Caco-2 (cell line): Measurements from ENCODE around the gene PRDM15. TPM values are rescaled to one million over a fixed set of nuclear protein-coding genes. Genes with fewer than 3 reads are reported as not detected.

Experiments
- BruUV-seq: library from RNA; stranded (reverse); fragments of 400-500 nt; replicated peaks from 2 replicates; lab custom pipeline; 2021; lab: Mats Ljungman, UMichigan
- CTCF ChIA-PET: fragments of 300-600 bp; sonication (Branson Sonifier 250); formaldehyde crosslinking; loops from one replicate; lab custom pipeline; 2022; ENCODE audit warnings: antibody characterized with exemption; lab: Charles Lee
- POLR2A ChIA-PET: fragments of 300-600 bp; sonication (Branson Sonifier 250); formaldehyde crosslinking; loops from one replicate; lab custom pipeline; 2022; ENCODE audit warnings: antibody characterized with exemption; lab: Charles Lee
- DNase-seq, 2 experiments: peaks; one replicate each; pipeline versions ENCODE4 v3.0.0 to v3.0.0-alpha.2; 2020 to 2022
- H3K27me3 ChIP-seq: replicated peaks from 2 replicates; pipeline ENCODE4 v1.6.0; 2011; ENCODE audit warnings: low read length; ENCODE audit not compliant: control insufficient read depth, insufficient read depth
- H3K36me3 ChIP-seq: 2 replicates; pipeline ENCODE4 v1.5.1; 2011; ENCODE audit warnings: low read length; ENCODE audit not compliant: control insufficient read depth, insufficient read depth
- H3K4me1 ChIP-seq: fragments of 250-450 bp; sonication (Bioruptor Pico); 2 replicates; pipeline ENCODE4 v1.5.1; 2020; ENCODE audit warnings: mild to moderate bottlenecking
- H3K4me3 ChIP-seq: 2 replicates; pipeline ENCODE4 v1.5.1; 2011; ENCODE audit warnings: low read depth, mild to moderate bottlenecking, control low read depth, low read length
- H3K9me3 ChIP-seq: fragments of 250-450 bp; sonication (Bioruptor Pico); 2 replicates; pipeline ENCODE4 v1.5.1; 2020; ENCODE audit warnings: mild to moderate bottlenecking, moderate library complexity
- H3K27ac Mint-ChIP-seq: one replicate; pipeline ENCODE4 v1.8.0; 2022; ENCODE audit warnings: mixed read lengths; ENCODE audit not compliant: unreplicated experiment
- H3K27me3 Mint-ChIP-seq: one replicate; pipeline ENCODE4 v1.8.0; 2022; ENCODE audit warnings: mixed read lengths; ENCODE audit not compliant: insufficient read depth, unreplicated experiment
- H3K36me3 Mint-ChIP-seq: one replicate; pipeline ENCODE4 v1.8.0; 2022; ENCODE audit warnings: mild to moderate bottlenecking, mixed read lengths; ENCODE audit not compliant: insufficient read depth, unreplicated experiment
- H3K4me1 Mint-ChIP-seq: one replicate; pipeline ENCODE4 v1.8.0; 2022; ENCODE audit warnings: low read depth, mixed read lengths; ENCODE audit not compliant: unreplicated experiment
- H3K4me3 Mint-ChIP-seq: one replicate; pipeline ENCODE4 v1.8.0; 2022; ENCODE audit warnings: mild to moderate bottlenecking, moderate library complexity, mixed read lengths; ENCODE audit not compliant: unreplicated experiment
- H3K9me3 Mint-ChIP-seq: one replicate; pipeline ENCODE4 v1.8.0; 2022; ENCODE audit warnings: mixed read lengths; ENCODE audit not compliant: unreplicated experiment
- CTCF ChIP-seq, 2 experiments: fragments of 200-600 bp in 1 of 2; IDR thresholded peaks; 1 replicate in 1 of 2; 2 replicates in 1 of 2; pipeline versions ENCODE4 v1.5.1 to v1.8.0; 2011 to 2022; ENCODE audit warnings: antibody characterized with exemption in 1 of 2, control low read depth in 1 of 2, inconsistent platforms in 1 of 2, low read depth in 1 of 2, low read length in 1 of 2, mild to moderate bottlenecking in 1 of 2, moderate library complexity in 1 of 2; ENCODE audit not compliant: insufficient read depth in 1 of 2, severe bottlenecking in 1 of 2, unreplicated experiment in 1 of 2
- intact Hi-C: fragments of 100-400 bp; cut with micrococcal nuclease; formaldehyde crosslinking; loops from one replicate; pipeline ENCODE4 v1.10.0; 2022; ENCODE audit not compliant: unreplicated experiment
- total RNA-seq: library from RNA; stranded (reverse); gene quantifications from 2 replicates; pipeline ENCODE4 v1.2.3, GENCODE V29; 2022

PRDM15 gene
- total RNA-seq, 1 experiment from 2014 or later, result 5.6 TPM

GRCh38 chr21:41927727-41928409, 48.7 kb upstream of the PRDM15 start:
- Histone ChIP-seq H3K27me3 (no peaks in the 10 kb centered on the region), H3K4me3 (no peak overlapping the region), H3K9me3 (no peaks in the 10 kb centered on the region), H3K4me1 (peaks cover 61% of the 10 kb centered on the region), H3K36me3 (no peaks in the 10 kb centered on the region)
- no peak for TF ChIP-seq CTCF (IDR thresholded peaks at IDR 0.05; ENCODE audit: insufficient read depth in 1 of 2, low read depth in 1 of 2, low read length in 1 of 2, severe bottlenecking in 1 of 2, unreplicated experiment in 1 of 2)
- intact Hi-C loops, result loop anchor here (2.0 kb wide), 1 partner anchor 49 kb away; the partner anchor contains the start of gene PRDM15
- no TSS peak for BruUV-seq
- Mint-ChIP-seq H3K36me3 (peaks cover 9% of the 10 kb centered on the region), H3K4me1 (peaks cover 38% of the 10 kb centered on the region), H3K27ac (no peak overlapping the region), H3K27me3 (no peaks in the 10 kb centered on the region), H3K9me3 (no peaks in the 10 kb centered on the region), H3K4me3 (no peak overlapping the region)
- POLR2A ChIA-PET, result no interaction called here
- no peak for DNase-seq
- CTCF ChIA-PET, result no interaction called here

GRCh38 chr21:41926807-41927171, 47.6 kb upstream of the PRDM15 start:
- TF ChIP-seq CTCF (IDR thresholded peaks at IDR 0.05; ENCODE audit: insufficient read depth in 1 of 2, low read depth in 1 of 2, low read length in 1 of 2, severe bottlenecking in 1 of 2, unreplicated experiment in 1 of 2), result no peak
- CTCF ChIA-PET, result interaction anchor here (0.5 kb wide), 1 partner anchor 336 kb away, joined by 3 read pairs; no protein-coding TSS in a partner anchor
- Mint-ChIP-seq H3K4me3 (peak overlapping the region; percentile 71), H3K36me3 (peaks cover 9% of the 10 kb centered on the region), H3K9me3 (no peaks in the 10 kb centered on the region), H3K4me1 (peaks cover 33% of the 10 kb centered on the region), H3K27me3 (no peaks in the 10 kb centered on the region), H3K27ac (peak overlapping the region; percentile 78)
- DNase-seq, result no peak
- intact Hi-C loops, result loop anchor here (2.0 kb wide), 1 partner anchor 48 kb away; the partner anchor contains the start of gene PRDM15
- H3K36me3 ChIP-seq, result no peaks in the 10 kb centered on the region
- H3K9me3 ChIP-seq, result no peaks in the 10 kb centered on the region
- no peak overlapping the region for H3K4me3 ChIP-seq
- POLR2A ChIA-PET, result no interaction called here
- BruUV-seq, result no TSS peak
- peaks cover 52% of the 10 kb centered on the region for H3K4me1 ChIP-seq
- no peaks in the 10 kb centered on the region for H3K27me3 ChIP-seq

- Mint-ChIP-seq H3K36me3 (peaks cover 9% of the 10 kb centered on the region), H3K4me1 (peaks cover 32% of the 10 kb centered on the region), H3K9me3 (no peaks in the 10 kb centered on the region), H3K27ac (peak overlapping the region; percentile 78), H3K4me3 (peak overlapping the region; percentile 71), H3K27me3 (no peaks in the 10 kb centered on the region)
- Histone ChIP-seq H3K36me3 (no peaks in the 10 kb centered on the region), H3K4me1 (peaks cover 49% of the 10 kb centered on the region), H3K4me3 (peak overlapping the region; percentile 18; the same call in 1 of the 2 replicates), H3K9me3 (no peaks in the 10 kb centered on the region), H3K27me3 (no peaks in the 10 kb centered on the region)
- ChIA-PET POLR2A (no interaction called here), CTCF (interaction anchor here (0.5 to 1.3 kb wide), 5 partner anchors 9 to 337 kb away, joined by 3 read pairs; no protein-coding TSS in a partner anchor)
- BruUV-seq, result no TSS peak
- intact Hi-C loops, result loop anchor here (2.0 kb wide), 1 partner anchor 47 kb away; the partner anchor contains the start of gene PRDM15
- peak; percentile 67 to 75 for DNase-seq
- no peak for TF ChIP-seq CTCF (IDR thresholded peaks at IDR 0.05; ENCODE audit: insufficient read depth in 1 of 2, low read depth in 1 of 2, low read length in 1 of 2, severe bottlenecking in 1 of 2, unreplicated experiment in 1 of 2)
These were observed 47.1 kb upstream of the PRDM15 start for GRCh38 chr21:41926117-41926806.
